IMR-90 (cell line): Measurements from ENCODE around the gene EHD4. TPM values are rescaled to one million over a fixed set of nuclear protein-coding genes. Genes with fewer than 3 reads are reported as not detected.

Experiments
- ATAC-seq: fragments of 200-7000 bp; cut with Tn5 transposase; 2 replicates; pipeline ENCODE4 v1.9.1; 2020; ENCODE audit warnings: low read depth, mild to moderate bottlenecking, moderate library complexity
- BruUV-seq: library from RNA; stranded (reverse); fragments of 400-500 nt; replicated peaks from 2 replicates; lab custom pipeline; 2021; lab: Mats Ljungman, UMichigan
- CTCF ChIA-PET: fragments of 300-600 bp; formaldehyde crosslinking; extraction: SDS; loops from one replicate; lab custom pipeline; 2021; ENCODE audit warnings: antibody characterized with exemption; lab: Yijun Ruan, JAX
- POLR2A ChIA-PET: fragments of 300-600 bp; sonication (Branson Sonifier 250); formaldehyde crosslinking; loops from one replicate; lab custom pipeline; 2022; ENCODE audit warnings: antibody characterized with exemption; ENCODE audit not compliant: unreplicated experiment; lab: Charles Lee
- DNase-seq: peaks from one replicate; pipeline ENCODE4 v3.0.0; 2013
- H2AFZ ChIP-seq: replicated peaks from 2 replicates; pipeline ENCODE3; 2013; ENCODE audit warnings: low read length, mild to moderate bottlenecking; ENCODE audit not compliant: poor library complexity
- H2AK5ac ChIP-seq: 2 replicates; pipeline ENCODE4 v1.6.1; 2013; ENCODE audit warnings: low read depth, low read length, inconsistent platforms
- H2AK9ac ChIP-seq: replicated peaks from 2 replicates; pipeline ENCODE3; 2013; ENCODE audit warnings: mild to moderate bottlenecking, low read depth, low read length, moderate library complexity; ENCODE audit not compliant: poor library complexity
- H2BK120ac ChIP-seq: 2 replicates; pipeline ENCODE4 v1.6.1; 2013; ENCODE audit warnings: low read depth, low read length, inconsistent platforms
- H2BK15ac ChIP-seq: 3 replicates; pipeline ENCODE4 v1.6.1; 2013; ENCODE audit warnings: low read depth, low read length, inconsistent platforms
- H2BK20ac ChIP-seq: 2 replicates; pipeline ENCODE4 v1.6.1; 2013; ENCODE audit warnings: low read depth, mild to moderate bottlenecking, inconsistent platforms, low read length, moderate library complexity
- H2BK5ac ChIP-seq: 2 replicates; pipeline ENCODE4 v1.6.1; 2013; ENCODE audit warnings: mild to moderate bottlenecking, low read depth, low read length, inconsistent platforms; ENCODE audit not compliant: poor library complexity, severe bottlenecking
- H3K14ac ChIP-seq: replicated peaks from 2 replicates; pipeline ENCODE4 v1.6.1; 2013; ENCODE audit warnings: low read depth, low read length, inconsistent platforms
- H3K18ac ChIP-seq: 2 replicates; pipeline ENCODE4 v1.6.1; 2013; ENCODE audit warnings: low read depth, low read length, control low read depth
- H3K23ac ChIP-seq: 2 replicates; pipeline ENCODE4 v1.6.1; 2013; ENCODE audit warnings: low read depth, low read length, inconsistent platforms
- H3K27ac ChIP-seq: 2 replicates; pipeline ENCODE4 v1.5.1; 2013; ENCODE audit warnings: mild to moderate bottlenecking, control low read depth, low read length; ENCODE audit not compliant: insufficient read depth
- H3K27me3 ChIP-seq: 2 replicates; pipeline ENCODE4 v1.6.1; 2013; ENCODE audit warnings: low read length; ENCODE audit not compliant: control insufficient read depth, insufficient read depth
- H3K36me3 ChIP-seq: 2 replicates; pipeline ENCODE4 v1.6.1; 2013; ENCODE audit warnings: low read length, mixed read lengths; ENCODE audit not compliant: control insufficient read depth, insufficient read depth
- H3K4ac ChIP-seq: 2 replicates; pipeline ENCODE4 v1.6.1; 2013; ENCODE audit warnings: low read depth, low read length, inconsistent platforms
- H3K4me1 ChIP-seq: 2 replicates; pipeline ENCODE4 v1.6.1; 2013; ENCODE audit warnings: low read length, mixed read lengths; ENCODE audit not compliant: control insufficient read depth, insufficient read depth
- H3K4me2 ChIP-seq: 2 replicates; pipeline ENCODE4 v1.6.1; 2013; ENCODE audit warnings: low read depth, mild to moderate bottlenecking, control low read depth, low read length, moderate library complexity
- H3K4me3 ChIP-seq: 2 replicates; pipeline ENCODE4 v1.5.1; 2013; ENCODE audit warnings: low read depth, mild to moderate bottlenecking, control low read depth, low read length, moderate library complexity; ENCODE audit not compliant: insufficient read depth
- H3K56ac ChIP-seq: 2 replicates; pipeline ENCODE4 v1.6.1; 2013; ENCODE audit warnings: low read length, inconsistent platforms; ENCODE audit not compliant: insufficient read depth; ENCODE audit errors: extremely low read depth
- H3K79me1 ChIP-seq, 2 experiments: 2 replicates each; pipeline ENCODE4 v1.6.1; 2013; ENCODE audit warnings: low read length in 2 of 2, inconsistent platforms in 1 of 2, low read depth in 1 of 2
- H3K9ac ChIP-seq: 2 replicates; pipeline ENCODE4 v1.6.1; 2013; ENCODE audit warnings: low read depth, low read length, control low read depth
- H3K9me1 ChIP-seq: 2 replicates; pipeline ENCODE4 v1.6.1; 2013; ENCODE audit warnings: low read length, inconsistent platforms; ENCODE audit not compliant: insufficient read depth
- H3K9me3 ChIP-seq: 2 replicates; pipeline ENCODE4 v1.6.1; 2013; ENCODE audit warnings: low read length; ENCODE audit not compliant: control insufficient read depth, insufficient read depth
- H4K20me1 ChIP-seq: 2 replicates; pipeline ENCODE4 v1.6.1; 2013; ENCODE audit warnings: low read length, inconsistent platforms; ENCODE audit not compliant: insufficient read depth
- H4K5ac ChIP-seq: 2 replicates; pipeline ENCODE4 v1.6.1; 2013; ENCODE audit warnings: mild to moderate bottlenecking, low read depth, low read length, control low read depth
- H4K8ac ChIP-seq, 2 experiments: 2 replicates each; pipeline ENCODE4 v1.6.1; 2013; ENCODE audit warnings: low read depth in 2 of 2, low read length in 2 of 2, control low read depth in 1 of 2, inconsistent platforms in 1 of 2
- H4K91ac ChIP-seq: 2 replicates; pipeline ENCODE4 v1.6.1; 2013; ENCODE audit warnings: low read depth, low read length, inconsistent platforms; ENCODE audit not compliant: insufficient read depth
- BHLHE40 ChIP-seq: fragments of 150-350 bp; IDR thresholded peaks from 2 replicates; pipeline ENCODE4 v1.6.1; 2016; ENCODE audit warnings: mild to moderate bottlenecking, low read depth, low read length
- CEBPB ChIP-seq: IDR thresholded peaks from 2 replicates; pipeline ENCODE4 v1.6.1; 2012; ENCODE audit warnings: low read depth, low read length, improper control_type of control experiment
- CHD1 ChIP-seq: IDR thresholded peaks from 2 replicates; pipeline ENCODE4 v1.6.1; 2012; ENCODE audit warnings: low read depth, low read length, improper control_type of control experiment
- FOS ChIP-seq: fragments of 150-350 bp; IDR thresholded peaks from 2 replicates; pipeline ENCODE4 v1.6.1; 2016; ENCODE audit warnings: low read depth, low read length
- MAZ ChIP-seq: IDR thresholded peaks from 2 replicates; pipeline ENCODE4 v1.6.1; 2012; ENCODE audit warnings: low read depth, mild to moderate bottlenecking, low read length, improper control_type of control experiment, moderate library complexity, borderline replicate concordance
- MXI1 ChIP-seq: IDR thresholded peaks from 2 replicates; pipeline ENCODE4 v1.6.1; 2012; ENCODE audit warnings: low read depth, mild to moderate bottlenecking, low read length, moderate library complexity, borderline replicate concordance
- RAD21 ChIP-seq: IDR thresholded peaks from 2 replicates; pipeline ENCODE4 v1.6.1; 2012; ENCODE audit warnings: low read length, improper control_type of control experiment
- RFX5 ChIP-seq: IDR thresholded peaks from 2 replicates; pipeline ENCODE4 v1.8.0; 2012; ENCODE audit warnings: low read depth, mild to moderate bottlenecking, low read length, moderate library complexity
- SMC3 ChIP-seq: fragments of 150-350 bp; IDR thresholded peaks from 2 replicates; pipeline ENCODE4 v1.6.1; 2016; ENCODE audit warnings: low read depth, mild to moderate bottlenecking, antibody characterized with exemption, low read length, moderate library complexity
- USF2 ChIP-seq: fragments of 150-350 bp; IDR thresholded peaks from 2 replicates; pipeline ENCODE4 v1.6.1; 2017; ENCODE audit warnings: mild to moderate bottlenecking, antibody characterized with exemption, low read length, low read depth
- WGBS, 2 experiments: methylation state at CpG; one replicate each; pipeline versions ENCODE4 v1.1.5 to v1.1.7; 2013; ENCODE audit warnings: missing lambda C conversion rate in 2 of 2; ENCODE audit not compliant: insufficient read length in 1 of 2; ENCODE audit errors: extremely low coverage in 2 of 2; 5-methylcytosine and 5-hydroxymethylcytosine counted together
- dilution Hi-C: fragments of 300-500 bp; cut with HindIII; formaldehyde crosslinking; loops from one replicate; pipeline ENCODE4 v1.14.3; 2018; ENCODE audit warnings: low sequenced_read_pairs; ENCODE audit not compliant: unreplicated experiment
- in situ Hi-C: fragments of 300-500 bp; cut with MboI; formaldehyde crosslinking; loops from 3 replicates; pipeline ENCODE4 v1.14.3; 2019; ENCODE audit warnings: low sequenced_read_pairs, inconsistent platforms, mixed read lengths
- intact Hi-C: fragments of 100-400 bp; cut with micrococcal nuclease; formaldehyde crosslinking; loops from 2 replicates; pipeline ENCODE4 v1.10.0; 2022
- polyA plus RNA-seq, 3 experiments: library from polyadenylated mRNA; depleted of rRNA; stranded (reverse); fragments of >200 nt; gene quantifications; 2 replicates each; pipeline ENCODE4 v1.2.3, GENCODE V29; 2012; ENCODE audit warnings: low replicate concordance in 1 of 3
- total RNA-seq: library from RNA; depleted of rRNA; stranded (reverse); fragments of >200 nt; gene quantifications from 2 replicates; pipeline ENCODE4 v1.2.3, GENCODE V29; 2012
- TF ChIP-seq, protein P1 (sequence below): conservative IDR thresholded peaks from 2 replicates; pipeline ENCODE4 v1.5.1; 2012; ENCODE audit warnings: mild to moderate bottlenecking, low read depth, low read length, improper control_type of control experiment

Gene EHD4
- total and polyA plus RNA-seq, 2 of the 4 experiments (the other 2 are of a cell fraction) = 21.0 to 29.0 TPM

- DNase-seq (no peak), ATAC-seq (no peak)
- H3K9me3 ChIP-seq = no peaks in the 10 kb centered on the region
- H3K14ac ChIP-seq = no peak overlapping the region
- no peak overlapping the region for H3K9ac ChIP-seq
- dilution Hi-C loops = no loop called here
- H4K20me1 ChIP-seq = no peaks in the 10 kb centered on the region
- POLR2A ChIA-PET = no interaction called here
- H3K23ac ChIP-seq = no peak overlapping the region
- H4K91ac ChIP-seq = no peak overlapping the region
- in situ Hi-C loops = no loop called here
- 0 out of 2 replicates have a peak overlapping the region, but pooled peaks have one; percentile 2 for H3K4ac ChIP-seq
- peaks cover 6% of the 10 kb centered on the region; the same call in 1 of the 2 replicates for H3K4me1 ChIP-seq
- H2BK120ac ChIP-seq = no peak overlapping the region
- H3K9me1 ChIP-seq = peaks cover 6% of the 10 kb centered on the region; the same call in 1 of the 2 replicates
- no peaks in the 10 kb centered on the region for H3K79me1 ChIP-seq
- H3K4me3 ChIP-seq = no peak overlapping the region
- TF ChIP-seq CEBPB = no peak
- TF ChIP-seq USF2 = no peak
- no peak for TF ChIP-seq CHD1
- TF ChIP-seq SMC3 = no peak
- no peak for TF ChIP-seq RFX5
- no peak for TF ChIP-seq RAD21
- TF ChIP-seq FOS = no peak
- no peak for TF ChIP-seq BHLHE40
- TF ChIP-seq, protein P1, sequence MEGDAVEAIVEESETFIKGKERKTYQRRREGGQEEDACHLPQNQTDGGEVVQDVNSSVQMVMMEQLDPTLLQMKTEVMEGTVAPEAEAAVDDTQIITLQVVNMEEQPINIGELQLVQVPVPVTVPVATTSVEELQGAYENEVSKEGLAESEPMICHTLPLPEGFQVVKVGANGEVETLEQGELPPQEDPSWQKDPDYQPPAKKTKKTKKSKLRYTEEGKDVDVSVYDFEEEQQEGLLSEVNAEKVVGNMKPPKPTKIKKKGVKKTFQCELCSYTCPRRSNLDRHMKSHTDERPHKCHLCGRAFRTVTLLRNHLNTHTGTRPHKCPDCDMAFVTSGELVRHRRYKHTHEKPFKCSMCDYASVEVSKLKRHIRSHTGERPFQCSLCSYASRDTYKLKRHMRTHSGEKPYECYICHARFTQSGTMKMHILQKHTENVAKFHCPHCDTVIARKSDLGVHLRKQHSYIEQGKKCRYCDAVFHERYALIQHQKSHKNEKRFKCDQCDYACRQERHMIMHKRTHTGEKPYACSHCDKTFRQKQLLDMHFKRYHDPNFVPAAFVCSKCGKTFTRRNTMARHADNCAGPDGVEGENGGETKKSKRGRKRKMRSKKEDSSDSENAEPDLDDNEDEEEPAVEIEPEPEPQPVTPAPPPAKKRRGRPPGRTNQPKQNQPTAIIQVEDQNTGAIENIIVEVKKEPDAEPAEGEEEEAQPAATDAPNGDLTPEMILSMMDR = no peak
- no peak for TF ChIP-seq MXI1
- no peak for TF ChIP-seq MAZ
- no peak overlapping the region for H2BK20ac ChIP-seq
- CTCF ChIA-PET = interaction anchor here (0.6 to 1.3 kb wide), 2 partner anchors 9 to 459 kb away, joined by 3 to 5 read pairs; no protein-coding TSS in a partner anchor
- intact Hi-C loops = no loop called here
- no peak overlapping the region for H4K8ac ChIP-seq
- peak overlapping the region; percentile 7; the same call in 1 of the 2 replicates for H2AK5ac ChIP-seq
- peaks cover 5% of the 10 kb centered on the region for H3K36me3 ChIP-seq
- no TSS peak for BruUV-seq
- H2AFZ ChIP-seq = peak overlapping the region; percentile 28
- no peak overlapping the region for H4K5ac ChIP-seq
- H3K27ac ChIP-seq = no peak overlapping the region
- H3K27me3 ChIP-seq = peaks cover 4% of the 10 kb centered on the region; the same call in 1 of the 2 replicates
- 100% methylated on average over 1 of the region's 11 CpGs; no CpG with 5 or more reads in 1 of the 2 experiments for WGBS, 2 experiments
- H2AK9ac ChIP-seq = peak overlapping the region; percentile 91
- H3K18ac ChIP-seq = no peak overlapping the region
- no peak overlapping the region for H2BK15ac ChIP-seq
- H3K56ac ChIP-seq = no peak overlapping the region
- H2BK5ac ChIP-seq = no peak overlapping the region
- H3K4me2 ChIP-seq = no peak overlapping the region
Measured at GRCh38 chr15:41895491-41895890, 76.9 kb downstream of the EHD4 start.
